ENCODE data around the gene TC2N. TPM values are rescaled to one million over a fixed set of nuclear protein-coding genes. Genes with fewer than 3 reads are reported as not detected.

The TC2N gene
- total and polyA plus RNA-seq, 9 of the 15 experiments (the other 6 are each of a cell fraction or from before 2014, with no cell fraction given), result 2.0 to 12.5 (median 7.3) TPM

DNA sequence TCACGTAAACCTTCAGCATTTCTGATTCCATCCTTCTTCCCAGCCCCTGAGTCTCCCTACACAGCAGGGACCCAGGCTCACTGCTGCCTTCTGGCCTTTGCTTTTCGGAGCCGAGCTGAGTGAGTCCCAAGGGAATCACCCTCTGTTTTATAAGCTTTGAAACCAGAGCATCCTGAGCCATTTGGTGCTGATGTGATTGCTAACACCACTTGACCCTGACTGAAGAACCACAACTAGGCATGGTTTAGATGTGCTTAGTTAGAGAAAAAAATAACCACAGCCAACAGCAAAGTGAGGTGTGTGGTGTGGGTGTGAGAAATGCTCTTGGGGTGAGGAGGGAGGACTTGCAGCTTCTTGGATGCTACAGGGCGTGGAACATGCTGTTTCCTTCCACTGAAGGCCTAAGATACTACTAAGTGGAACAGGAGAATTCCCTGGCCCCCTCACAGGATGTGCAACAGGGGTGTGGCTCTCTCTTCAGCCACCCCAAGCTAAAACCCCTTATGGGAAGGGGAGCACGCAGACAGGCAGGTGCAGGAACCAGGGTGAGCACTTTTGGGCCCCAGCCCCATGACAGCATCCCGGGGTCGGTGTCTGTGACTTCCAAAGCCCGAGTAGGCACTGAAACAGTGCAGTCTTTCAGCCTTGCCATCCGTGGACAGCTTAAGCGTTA is at the start of gene TC2N (continued):
- TF ChIP-seq, protein P1, sequence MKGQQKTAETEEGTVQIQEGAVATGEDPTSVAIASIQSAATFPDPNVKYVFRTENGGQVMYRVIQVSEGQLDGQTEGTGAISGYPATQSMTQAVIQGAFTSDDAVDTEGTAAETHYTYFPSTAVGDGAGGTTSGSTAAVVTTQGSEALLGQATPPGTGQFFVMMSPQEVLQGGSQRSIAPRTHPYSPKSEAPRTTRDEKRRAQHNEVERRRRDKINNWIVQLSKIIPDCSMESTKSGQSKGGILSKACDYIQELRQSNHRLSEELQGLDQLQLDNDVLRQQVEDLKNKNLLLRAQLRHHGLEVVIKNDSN (CRISPR knock-in tag; IDR thresholded peaks at IDR 0.05), result no peak
- TF ChIP-seq SMC3 (conservative IDR thresholded peaks at IDR 0.05; ENCODE audit: insufficient read depth, low read depth, low read length), result no peak
- TF ChIP-seq, protein P2, sequence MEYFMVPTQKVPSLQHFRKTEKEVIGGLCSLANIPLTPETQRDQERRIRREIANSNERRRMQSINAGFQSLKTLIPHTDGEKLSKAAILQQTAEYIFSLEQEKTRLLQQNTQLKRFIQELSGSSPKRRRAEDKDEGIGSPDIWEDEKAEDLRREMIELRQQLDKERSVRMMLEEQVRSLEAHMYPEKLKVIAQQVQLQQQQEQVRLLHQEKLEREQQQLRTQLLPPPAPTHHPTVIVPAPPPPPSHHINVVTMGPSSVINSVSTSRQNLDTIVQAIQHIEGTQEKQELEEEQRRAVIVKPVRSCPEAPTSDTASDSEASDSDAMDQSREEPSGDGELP (CRISPR knock-in tag; IDR thresholded peaks at IDR 0.05; ENCODE audit: borderline replicate concordance), result no peak
- TF ChIP-seq, protein P3, sequence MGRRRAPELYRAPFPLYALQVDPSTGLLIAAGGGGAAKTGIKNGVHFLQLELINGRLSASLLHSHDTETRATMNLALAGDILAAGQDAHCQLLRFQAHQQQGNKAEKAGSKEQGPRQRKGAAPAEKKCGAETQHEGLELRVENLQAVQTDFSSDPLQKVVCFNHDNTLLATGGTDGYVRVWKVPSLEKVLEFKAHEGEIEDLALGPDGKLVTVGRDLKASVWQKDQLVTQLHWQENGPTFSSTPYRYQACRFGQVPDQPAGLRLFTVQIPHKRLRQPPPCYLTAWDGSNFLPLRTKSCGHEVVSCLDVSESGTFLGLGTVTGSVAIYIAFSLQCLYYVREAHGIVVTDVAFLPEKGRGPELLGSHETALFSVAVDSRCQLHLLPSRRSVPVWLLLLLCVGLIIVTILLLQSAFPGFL (CRISPR knock-in tag; IDR thresholded peaks at IDR 0.05), result no peak
- TF ChIP-seq FOXP1 (CRISPR knock-in tag; IDR thresholded peaks at IDR 0.05), result no peak

DNA sequence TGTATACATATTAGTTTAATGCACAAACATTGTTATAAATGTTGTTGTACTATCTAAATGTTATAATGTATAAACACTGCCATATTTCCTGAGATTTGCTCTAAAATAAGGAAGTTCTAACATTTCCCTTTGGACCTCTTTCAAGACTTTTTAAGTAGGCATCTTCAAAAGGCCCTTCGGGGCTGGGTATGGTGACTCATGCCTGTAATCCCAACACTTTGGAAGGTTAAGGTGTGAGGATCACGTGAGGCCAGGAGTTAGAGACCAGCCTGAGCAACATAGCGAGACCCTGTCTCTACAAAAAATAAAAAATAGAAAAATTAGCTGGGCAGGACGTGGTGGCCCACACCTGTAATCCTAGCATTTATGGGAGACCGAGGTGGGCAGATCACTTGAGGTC is 44.7 kb upstream of the TC2N start:
- Histone ChIP-seq H3K9me1 (ENCODE audit: control insufficient read depth, insufficient read depth, low read length) (no peaks in the 10 kb centered on the region), H3K4me2 (ENCODE audit: insufficient read depth, low read length) (no peak overlapping the region), H3K9ac (ENCODE audit: insufficient read depth in 1 of 2, low read depth in 2 of 2, low read length in 2 of 2) (no peak overlapping the region), H3K79me2 (ENCODE audit: control insufficient read depth, insufficient read depth, low read length) (no peaks in the 10 kb centered on the region), H3K36me3 (ENCODE audit: control insufficient read depth, insufficient read depth, low read length) (no peaks in the 10 kb centered on the region), H3K9me3 (replicated peaks; ENCODE audit: control insufficient read depth, insufficient read depth, low read depth, low read length) (no peaks in the 10 kb centered on the region), H3K27ac (ENCODE audit: extremely low read depth, low read depth, low read length) (no peak overlapping the region), H2AFZ (ENCODE audit: low read depth, low read length) (no peak overlapping the region), H3K27me3 (ENCODE audit: control insufficient read depth in 2 of 2, insufficient read depth in 2 of 2, low read length in 2 of 2) (peaks cover 0 to 5% of the 10 kb centered on the region in 2 experiments; a peak in 2 of 5 replicates), H3K4me3 (no peak overlapping the region), H4K20me1 (replicated peaks; ENCODE audit: control insufficient read depth, insufficient read depth, low read length) (no peaks in the 10 kb centered on the region), H3K4me1 (replicated peaks in 1 of 2; ENCODE audit: control insufficient read depth in 2 of 2, insufficient read depth in 2 of 2, low read length in 2 of 2) (no peaks in the 10 kb centered on the region)
- TF ChIP-seq YY1 (IDR thresholded peaks at IDR 0.05; ENCODE audit: borderline replicate concordance in 1 of 3, control insufficient read depth in 1 of 3, extremely low read depth in 1 of 3, insufficient read depth in 3 of 3, insufficient read length in 1 of 3, insufficient replicate concordance in 2 of 3, low read depth in 1 of 3, low read length in 2 of 3), result no peak
- TF ChIP-seq BMI1 (IDR thresholded peaks at IDR 0.05; ENCODE audit: low read length), result no peak
- TF ChIP-seq CCAR2 (IDR thresholded peaks at IDR 0.05; ENCODE audit: low read depth, low read length), result no peak
- TF ChIP-seq, protein P4, sequence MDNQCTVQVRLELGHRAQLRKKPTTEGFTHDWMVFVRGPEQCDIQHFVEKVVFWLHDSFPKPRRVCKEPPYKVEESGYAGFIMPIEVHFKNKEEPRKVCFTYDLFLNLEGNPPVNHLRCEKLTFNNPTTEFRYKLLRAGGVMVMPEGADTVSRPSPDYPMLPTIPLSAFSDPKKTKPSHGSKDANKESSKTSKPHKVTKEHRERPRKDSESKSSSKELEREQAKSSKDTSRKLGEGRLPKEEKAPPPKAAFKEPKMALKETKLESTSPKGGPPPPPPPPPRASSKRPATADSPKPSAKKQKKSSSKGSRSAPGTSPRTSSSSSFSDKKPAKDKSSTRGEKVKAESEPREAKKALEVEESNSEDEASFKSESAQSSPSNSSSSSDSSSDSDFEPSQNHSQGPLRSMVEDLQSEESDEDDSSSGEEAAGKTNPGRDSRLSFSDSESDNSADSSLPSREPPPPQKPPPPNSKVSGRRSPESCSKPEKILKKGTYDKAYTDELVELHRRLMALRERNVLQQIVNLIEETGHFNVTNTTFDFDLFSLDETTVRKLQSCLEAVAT (IDR thresholded peaks at IDR 0.05), result no peak
- in situ Hi-C loops (cut with MboI) (no loop called here), intact Hi-C loops (cut with micrococcal nuclease) (no loop called here)
- POLR2A ChIA-PET, result no interaction called here
- no peak for FAIRE-seq
- 10% methylated on average over 5 of the region's 5 CpGs for WGBS (ENCODE audit: insufficient coverage, low coverage, missing lambda C conversion rate)
- no peak for ATAC-seq
- no TSS peak for BruUV-seq (replicated peaks)
- CTCF ChIA-PET (ENCODE audit: low intra/inter-chr PET ratio), result interaction anchor here (1.3 to 1.5 kb wide), 2 partner anchors 262 to 585 kb away, joined by 3 to 9 read pairs; no protein-coding TSS in a partner anchor
- DNase-seq (ENCODE audit: extremely low read depth in 1 of 4, low spot score in 3 of 4), result no peak
